Stimulated activated CD8-positive, alpha-beta memory T cell treated with anti-CD3 and anti-CD28 coated beads, Interleukin-15, amount 100 ng/mL, for 24 hours (primary cell): ENCODE results near the gene HMGXB4.
"Not testable (repeated sequence)": the region's sequence is repeated elsewhere in the genome, so short reads cannot be mapped to it uniquely, and the experiment has no call there.

Experiments
- DNase-seq: peaks from one replicate; pipeline ENCODE4 v3.0.0-alpha.2; 2020; ENCODE audit warnings: low read depth

HMGXB4 gene

GRCh38 chr22:35257321-35258190 is at the start of gene HMGXB4:
Gene HMGXB4, plus strand, starts transcription at chr22:35257493. Its CDS starts 4,898 bp downstream, at chr22:35262391.
- DNase-seq, result peak; percentile 67

GRCh38 chr22:35208003-35208402 is 49.3 kb upstream of the HMGXB4 start:
- no peak for DNase-seq

- DNase-seq, result no peak
Observed at GRCh38 chr22:35209203-35209602, 48.1 kb upstream of the HMGXB4 start.

- DNase-seq, result no peak
Observed at GRCh38 chr22:35212009-35212408, 45.3 kb upstream of the HMGXB4 start.

GRCh38 chr22:35212996-35213395 is 44.3 kb upstream of the HMGXB4 start:
- no peak for DNase-seq

- no peak for DNase-seq
Observed at GRCh38 chr22:35214968-35215367, 42.3 kb upstream of the HMGXB4 start.

GRCh38 chr22:35215993-35216392 is 41.3 kb upstream of the HMGXB4 start:
- DNase-seq, result no peak

- DNase-seq, result no peak
Observed at GRCh38 chr22:35217527-35217926, 39.8 kb upstream of the HMGXB4 start.

- no peak for DNase-seq
Observed at GRCh38 chr22:35218079-35218478, 39.2 kb upstream of the HMGXB4 start.

- no peak for DNase-seq
Observed at GRCh38 chr22:35219012-35219411, 38.3 kb upstream of the HMGXB4 start.

GRCh38 chr22:35220221-35220620 is 37.1 kb upstream of the HMGXB4 start:
- DNase-seq, result no peak

- DNase-seq, result no peak
Observed at GRCh38 chr22:35225010-35225409, 32.3 kb upstream of the HMGXB4 start.

GRCh38 chr22:35226958-35227647 is 30.2 kb upstream of the HMGXB4 start:
- DNase-seq, result no peak

GRCh38 chr22:35229865-35230264 is 27.4 kb upstream of the HMGXB4 start:
- DNase-seq, result no peak

GRCh38 chr22:35230417-35230816 is 26.9 kb upstream of the HMGXB4 start:
- no peak for DNase-seq

GRCh38 chr22:35230839-35231584 is 26.3 kb upstream of the HMGXB4 start:
- DNase-seq, result no peak

GRCh38 chr22:35231585-35232084 is 25.7 kb upstream of the HMGXB4 start:
- peak; percentile 39 for DNase-seq

GRCh38 chr22:35238749-35239148 is 18.5 kb upstream of the HMGXB4 start:
- DNase-seq, result not testable (repeated sequence)

GRCh38 chr22:35244507-35244906 is 12.8 kb upstream of the HMGXB4 start:
- not testable (repeated sequence) for DNase-seq

GRCh38 chr22:35250156-35250555 is 7.1 kb upstream of the HMGXB4 start:
- no peak for DNase-seq

GRCh38 chr22:35253946-35254345 is 3.3 kb upstream of the HMGXB4 start:
- no peak for DNase-seq

- no peak for DNase-seq
Observed at GRCh38 chr22:35257002-35257320, 332 bp upstream of the HMGXB4 start.
